ENCODE data around the gene NOTO.
"Not testable (repeated sequence)": the region's sequence is repeated elsewhere in the genome, so short reads cannot be mapped to it uniquely, and the experiment has no call there.

NOTO gene

GRCh38 chr2:73202156-73203054 lies at the start of gene NOTO:
Gene NOTO, plus strand, starts transcription at chr2:73202574. Its CDS starts 93 bp downstream, at chr2:73202667.
- DNase-seq = no peak

DNA sequence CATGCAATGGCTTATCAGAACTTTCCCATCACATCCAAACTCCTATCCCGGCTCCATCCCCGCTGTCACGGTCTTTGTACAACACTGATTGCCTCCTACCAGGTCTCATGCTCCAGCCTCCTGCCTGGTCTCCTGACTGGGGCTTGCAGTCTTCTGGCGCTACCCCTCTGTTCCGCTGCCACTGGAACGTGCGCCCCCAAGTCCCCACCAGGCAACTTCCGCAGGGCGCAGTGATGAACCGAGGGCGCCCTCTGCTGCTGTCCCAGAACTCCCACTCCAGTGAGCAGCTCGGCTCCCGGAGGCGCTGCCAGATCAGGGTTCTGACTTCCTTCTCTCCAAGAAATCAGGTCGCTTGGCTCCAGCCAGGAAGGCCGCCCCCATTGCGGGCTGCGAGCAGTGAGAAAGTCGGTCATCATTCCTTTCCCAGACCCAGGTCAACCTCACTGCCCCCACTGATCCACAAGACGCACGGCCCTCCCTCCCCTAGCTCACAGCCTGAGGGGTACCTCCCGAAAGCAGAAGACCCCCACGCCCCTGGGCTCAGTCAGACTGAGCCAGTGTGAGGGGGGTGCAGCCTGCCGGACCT lies 45.7 kb upstream of the NOTO start:
- peak; percentile 66 for DNase-seq

DNA sequence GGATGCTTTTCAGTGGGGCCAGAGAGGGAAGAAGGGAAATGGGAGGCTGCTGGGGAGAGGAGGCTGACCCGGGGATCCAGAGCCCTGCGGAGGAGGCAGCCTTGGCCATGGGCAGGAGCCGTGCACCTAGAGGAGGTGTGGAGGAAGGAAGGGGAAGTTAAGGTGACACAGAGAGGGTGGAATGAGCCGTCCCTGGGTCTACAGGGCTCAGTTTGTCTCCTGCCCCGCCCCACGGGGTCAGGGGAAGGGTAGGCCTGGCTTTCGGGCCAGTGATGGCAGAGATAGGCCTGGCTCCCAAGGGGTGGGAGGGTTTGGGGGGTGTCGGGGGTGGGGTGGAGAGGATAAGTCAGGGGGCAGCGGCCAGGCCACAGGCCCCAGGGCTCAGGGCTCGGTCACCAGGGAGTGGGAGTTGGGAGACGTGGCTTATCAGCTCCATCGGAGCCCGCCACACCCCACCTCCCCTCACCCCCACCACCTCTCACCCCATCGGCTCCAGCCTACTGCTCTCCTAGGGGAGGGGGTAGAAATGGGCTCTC lies 39.5 kb upstream of the NOTO start:
- no peak for DNase-seq

GRCh38 chr2:73163483-73164367 lies 38.6 kb upstream of the NOTO start:
- peak; percentile 75 for DNase-seq

DNA sequence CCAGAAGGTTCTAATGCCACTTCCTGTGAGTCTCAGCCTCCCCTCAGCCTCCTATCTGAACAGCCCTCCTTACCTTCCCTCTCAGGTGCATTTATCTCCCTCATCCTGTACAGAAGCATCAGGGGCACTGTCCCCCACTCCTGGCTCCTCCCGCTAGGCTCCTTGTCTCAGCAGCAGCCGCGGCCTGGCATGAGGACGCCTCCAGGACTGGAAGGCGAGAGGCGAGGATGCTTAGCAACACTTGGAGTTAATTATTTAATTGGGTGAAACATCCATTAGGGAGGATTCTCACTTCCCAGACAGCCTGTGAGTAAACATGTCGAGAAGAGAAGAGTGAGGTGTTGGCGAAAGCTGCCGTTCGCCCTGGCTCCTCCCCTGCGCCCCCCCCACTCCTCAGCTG lies 36.4 kb upstream of the NOTO start:
- DNase-seq = not testable (repeated sequence)

DNA sequence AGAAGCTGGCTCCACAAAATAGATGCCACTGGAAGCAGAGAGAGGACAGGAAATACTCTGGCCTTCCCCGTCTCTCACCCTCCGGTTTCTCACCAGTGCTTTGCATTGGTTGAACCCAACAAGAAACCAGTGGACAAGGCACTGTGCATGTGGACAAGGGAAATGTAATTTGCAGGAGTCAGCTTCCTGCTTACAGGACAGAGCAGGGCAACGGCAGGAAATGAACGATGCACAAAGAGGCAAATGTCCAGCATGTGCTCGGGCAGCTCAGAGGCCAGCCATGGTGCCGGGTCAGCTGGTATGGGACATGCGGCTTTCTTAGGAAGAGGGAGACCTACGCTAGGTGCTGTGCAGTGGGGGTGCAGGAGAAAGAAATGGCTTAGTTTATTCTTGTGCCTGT lies 35.6 kb upstream of the NOTO start:
- not testable (repeated sequence) for DNase-seq

GRCh38 chr2:73168348-73168747 lies 34.0 kb upstream of the NOTO start:
- DNase-seq = not testable (repeated sequence)

GRCh38 chr2:73170341-73170740 lies 32.0 kb upstream of the NOTO start:
- DNase-seq = not testable (repeated sequence)

- no peak for DNase-seq
Observed at GRCh38 chr2:73172963-73173362, 29.4 kb upstream of the NOTO start.

- DNase-seq = no peak
Observed at GRCh38 chr2:73173781-73174180, 28.6 kb upstream of the NOTO start.

- DNase-seq = no peak
Observed at GRCh38 chr2:73174244-73174643, 28.1 kb upstream of the NOTO start.

GRCh38 chr2:73174941-73175662 lies 27.3 kb upstream of the NOTO start:
- DNase-seq = no peak

- DNase-seq = peak; percentile 73
Observed at GRCh38 chr2:73175663-73176204, 26.6 kb upstream of the NOTO start.

- peak; percentile 27 for DNase-seq
Observed at GRCh38 chr2:73176205-73176880, 26.0 kb upstream of the NOTO start.

- DNase-seq = peak; percentile 92
Observed at GRCh38 chr2:73176881-73177644, 25.3 kb upstream of the NOTO start.

- DNase-seq = no peak
Observed at GRCh38 chr2:73177645-73178255, 24.6 kb upstream of the NOTO start.

DNA sequence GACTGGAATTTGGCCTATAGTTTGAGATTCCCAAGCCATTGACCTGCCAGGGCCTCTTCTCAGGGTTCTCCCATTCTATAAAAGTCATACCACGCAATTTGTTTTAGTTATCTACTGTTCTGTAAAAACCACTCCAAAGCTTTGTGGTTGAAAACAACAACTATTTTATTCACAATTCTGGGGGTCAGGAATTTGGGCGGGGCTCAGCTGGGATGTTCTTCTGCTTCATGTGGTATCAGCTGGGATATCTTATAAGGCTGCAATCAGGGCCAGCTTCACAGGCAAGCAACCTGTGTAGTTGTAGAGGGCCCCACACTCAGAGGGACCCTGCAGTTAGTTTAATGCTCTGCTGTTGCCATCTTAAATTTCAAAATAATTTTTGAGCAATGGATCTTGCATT lies 16.4 kb upstream of the NOTO start:
- DNase-seq = no peak

GRCh38 chr2:73187549-73187948 lies 14.8 kb upstream of the NOTO start:
- DNase-seq = no peak

GRCh38 chr2:73197579-73197978 lies 4.8 kb upstream of the NOTO start:
- no peak for DNase-seq

GRCh38 chr2:73200281-73200680 lies 2.1 kb upstream of the NOTO start:
- not testable (repeated sequence) for DNase-seq
